Gastroesophageal sphincter (tissue), 3 donors: ENCODE measurements around the gene GJA3.

ENCODE experiments used
- CTCF ChIP-seq, 4 experiments: fragments of 200-600 bp in 2 of 4; fragments of 450-650 bp in 2 of 4; sonication (generic) in 1 of 4; IDR thresholded peaks; one replicate each; pipeline ENCODE4 v1.5.1; 2017 to 2019; ENCODE audit warnings: antibody characterized with exemption in 4 of 4, mild to moderate bottlenecking in 2 of 4, moderate library complexity in 2 of 4
- EP300 ChIP-seq: sonication (generic); formaldehyde crosslinking; IDR thresholded peaks from one replicate; pipeline ENCODE4 v1.6.1; 2017; ENCODE audit warnings: antibody characterized with exemption, mild to moderate bottlenecking
- POLR2A ChIP-seq, 2 donors: fragments of 450-650 bp; IDR thresholded peaks; one replicate each; pipeline ENCODE4 v1.6.1; 2017; ENCODE audit warnings: antibody characterized with exemption in 2 of 2, mild to moderate bottlenecking in 2 of 2, moderate library complexity in 1 of 2
- POLR2AphosphoS5 ChIP-seq: sonication (generic); formaldehyde crosslinking; IDR thresholded peaks from one replicate; pipeline ENCODE4 v1.6.1; 2017; ENCODE audit warnings: antibody characterized with exemption

GRCh38 chr13:20175406-20175794 lies 14.5 kb upstream of the GJA3 start:
- TF ChIP-seq EP300 (no peak), CTCF (IDR thresholded peaks at IDR 0.05) (no peak), POLR2AphosphoS5 (no peak), POLR2A (IDR thresholded peaks at IDR 0.05) (no peak)
